Ectodermal cell (in vitro differentiated cells): ENCODE results near the gene TSGA10IP.

ENCODE experiments used
- H3K27ac ChIP-seq: 2 replicates; pipeline ENCODE4 v1.7.0; 2013; ENCODE audit warnings: mild to moderate bottlenecking, low read depth, low read length; ENCODE audit not compliant: insufficient read depth, poor library complexity, severe bottlenecking
- H3K27me3 ChIP-seq: 2 replicates; pipeline ENCODE4 v1.7.0; 2013; ENCODE audit warnings: mild to moderate bottlenecking, low read length; ENCODE audit not compliant: insufficient read depth, control insufficient read depth, poor library complexity, severe bottlenecking
- H3K36me3 ChIP-seq: one replicate; pipeline ENCODE4 v1.7.0; 2013; ENCODE audit warnings: low read length; ENCODE audit not compliant: control insufficient read depth, insufficient read depth
- H3K4me1 ChIP-seq: one replicate; pipeline ENCODE4 v1.7.0; 2013; ENCODE audit warnings: low read length; ENCODE audit not compliant: control insufficient read depth, insufficient read depth
- H3K4me3 ChIP-seq: 2 replicates; pipeline ENCODE4 v1.7.0; 2013; ENCODE audit warnings: low read depth, low read length, control low read depth; ENCODE audit not compliant: insufficient read depth
- H3K9me3 ChIP-seq: 2 replicates; pipeline ENCODE4 v1.7.0; 2013; ENCODE audit warnings: mild to moderate bottlenecking, low read length, moderate library complexity; ENCODE audit not compliant: control insufficient read depth
- WGBS, 2 experiments: methylation state at CpG; one replicate each; pipeline ENCODE4 v1.1.7; 2013; ENCODE audit warnings: missing lambda C conversion rate in 2 of 2; 5-methylcytosine and 5-hydroxymethylcytosine counted together

Gene TSGA10IP

DNA sequence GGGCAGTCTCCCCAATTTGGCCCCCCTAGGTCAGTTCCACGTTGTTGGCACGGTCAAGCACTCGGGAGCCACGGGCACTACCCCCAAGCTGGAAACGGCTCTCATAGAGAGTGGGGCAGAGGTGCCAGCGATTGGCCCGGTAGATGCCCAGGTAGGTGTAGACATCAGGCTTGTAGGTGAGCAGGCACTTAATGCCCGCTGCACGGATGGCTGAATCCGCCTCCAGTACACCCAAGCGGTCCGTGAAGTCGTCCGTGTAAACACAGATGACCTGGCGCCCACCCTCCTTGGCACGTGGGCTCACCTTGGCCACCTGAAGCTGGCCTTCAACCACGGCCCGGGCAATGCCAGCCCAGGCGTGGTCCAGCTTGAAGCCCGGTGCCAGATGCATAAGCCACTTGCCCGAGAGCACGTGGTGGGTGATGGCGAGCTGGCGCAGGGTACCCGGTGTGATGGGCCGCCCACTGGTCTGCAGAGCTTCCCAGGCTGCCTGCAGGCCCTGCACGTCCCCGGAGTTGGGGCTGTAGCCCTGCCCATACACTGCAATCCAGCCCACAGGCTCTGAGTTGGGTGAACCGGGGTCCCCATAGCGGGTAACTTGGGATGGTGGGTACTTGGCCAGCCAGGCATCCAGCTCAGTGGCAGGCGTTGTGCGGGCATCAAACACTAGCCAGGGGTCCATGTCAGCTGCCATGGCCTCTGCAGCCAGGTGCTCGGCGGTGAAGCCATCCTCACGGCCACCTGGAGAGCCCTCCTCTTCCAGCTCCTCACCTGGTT, 27.7 kb upstream of the TSGA10IP start:
- H3K27ac ChIP-seq = no peak overlapping the region
- peaks cover 3% of the 10 kb centered on the region for H3K36me3 ChIP-seq
- H3K4me3 ChIP-seq = peak overlapping the region; percentile 92
- H3K27me3 ChIP-seq = no peaks in the 10 kb centered on the region
- H3K9me3 ChIP-seq = no peaks in the 10 kb centered on the region
- 92 to 94% methylated on average over 35 of the region's 35 CpGs for WGBS, 2 experiments
- H3K4me1 ChIP-seq = no peaks in the 10 kb centered on the region

DNA sequence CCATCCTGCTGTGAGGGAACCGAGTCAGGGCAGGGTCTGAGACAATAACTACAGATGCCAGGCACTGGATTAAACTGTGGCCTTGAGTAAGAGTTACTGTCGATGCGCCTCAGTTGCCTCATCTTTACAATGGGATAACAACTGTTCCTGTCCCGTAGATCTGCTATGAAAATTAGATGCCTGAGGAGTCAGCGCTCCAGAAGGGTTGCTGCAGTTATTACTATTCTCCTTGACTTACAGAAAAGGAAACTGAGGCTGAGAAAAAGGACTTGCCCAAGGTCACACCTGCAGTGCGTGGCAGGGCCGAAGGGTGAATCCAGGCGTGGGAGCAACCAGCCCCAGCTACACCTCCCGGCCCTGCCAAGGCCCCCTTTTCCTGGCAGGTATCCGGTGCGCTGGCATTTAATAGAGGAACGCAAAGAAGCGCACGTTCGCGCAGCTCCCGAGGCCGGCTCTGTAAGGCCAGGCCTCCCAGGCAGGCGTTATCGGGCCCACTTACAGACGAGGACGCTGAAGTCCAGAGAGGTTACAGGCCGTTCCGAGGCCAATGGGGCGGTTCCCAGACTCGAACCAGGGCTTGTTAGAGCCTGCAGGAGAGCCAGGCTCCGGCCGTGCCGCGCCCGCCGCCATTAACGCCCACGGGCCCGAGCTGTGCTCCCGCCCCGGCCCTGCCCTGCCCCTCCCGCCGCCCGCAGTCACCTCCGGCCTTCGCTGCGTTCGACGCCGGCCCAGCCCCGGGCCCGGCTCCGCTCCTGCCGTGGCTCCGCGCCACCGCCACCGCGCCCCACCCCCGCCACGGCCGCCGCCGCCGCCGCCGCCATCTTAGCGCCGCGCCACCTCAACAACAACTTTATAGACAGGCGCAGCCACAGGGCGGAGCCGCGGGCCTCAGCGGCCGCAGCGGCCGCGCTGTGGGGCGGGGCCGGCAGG, 26.8 kb upstream of the TSGA10IP start, which contains the start of gene C11orf68:
C11orf68 (minus strand) TSS at position 852 of the 930 bp plus-strand sequence; CDS start at position 821, 31 bp downstream.
- 6 to 7% methylated on average over 77 of the region's 77 CpGs for WGBS, 2 experiments
- no peaks in the 10 kb centered on the region for H3K4me1 ChIP-seq
- H3K27me3 ChIP-seq = no peaks in the 10 kb centered on the region
- no peak within 1 kb of the TSS for H3K27ac ChIP-seq
- peak within 1 kb of the TSS; percentile 92 for H3K4me3 ChIP-seq
- H3K9me3 ChIP-seq = no peaks in the 10 kb centered on the region
- peaks cover 5% of the 10 kb centered on the region for H3K36me3 ChIP-seq

DNA sequence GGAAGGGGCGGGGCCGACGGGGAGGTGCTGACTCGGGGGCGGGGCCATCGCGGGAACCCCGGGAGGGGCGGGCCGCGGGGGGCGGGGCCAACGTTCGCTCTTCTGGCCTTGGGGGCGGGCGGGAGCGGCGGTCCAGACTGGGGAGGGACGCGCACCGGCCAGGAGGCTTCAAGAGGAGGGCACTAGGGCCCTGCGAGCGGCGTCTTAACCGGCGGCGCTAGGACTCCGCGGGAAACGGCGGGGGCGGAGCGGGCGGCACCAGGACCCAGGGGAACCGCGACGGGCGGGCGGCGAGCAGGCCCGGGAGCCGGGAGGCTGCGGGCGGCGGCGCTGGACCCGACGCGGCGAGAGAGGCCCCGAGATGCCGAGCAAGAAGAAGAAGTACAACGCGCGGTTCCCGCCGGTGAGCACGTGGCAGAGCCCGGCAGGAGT, 26.1 kb upstream of the TSGA10IP start, which contains the start of gene DRAP1:
DRAP1 (plus strand) TSS at position 286 of the 432 bp plus-strand sequence; CDS start at position 362, 76 bp downstream.
- Histone ChIP-seq H3K4me3 (peak within 1 kb of the TSS; percentile 92), H3K27me3 (no peaks in the 10 kb centered on the region), H3K4me1 (no peaks in the 10 kb centered on the region), H3K9me3 (no peaks in the 10 kb centered on the region), H3K36me3 (peaks cover 5% of the 10 kb centered on the region), H3K27ac (no peak within 1 kb of the TSS)
- WGBS, 2 experiments = 0% methylated on average over 59 of the region's 59 CpGs

DNA sequence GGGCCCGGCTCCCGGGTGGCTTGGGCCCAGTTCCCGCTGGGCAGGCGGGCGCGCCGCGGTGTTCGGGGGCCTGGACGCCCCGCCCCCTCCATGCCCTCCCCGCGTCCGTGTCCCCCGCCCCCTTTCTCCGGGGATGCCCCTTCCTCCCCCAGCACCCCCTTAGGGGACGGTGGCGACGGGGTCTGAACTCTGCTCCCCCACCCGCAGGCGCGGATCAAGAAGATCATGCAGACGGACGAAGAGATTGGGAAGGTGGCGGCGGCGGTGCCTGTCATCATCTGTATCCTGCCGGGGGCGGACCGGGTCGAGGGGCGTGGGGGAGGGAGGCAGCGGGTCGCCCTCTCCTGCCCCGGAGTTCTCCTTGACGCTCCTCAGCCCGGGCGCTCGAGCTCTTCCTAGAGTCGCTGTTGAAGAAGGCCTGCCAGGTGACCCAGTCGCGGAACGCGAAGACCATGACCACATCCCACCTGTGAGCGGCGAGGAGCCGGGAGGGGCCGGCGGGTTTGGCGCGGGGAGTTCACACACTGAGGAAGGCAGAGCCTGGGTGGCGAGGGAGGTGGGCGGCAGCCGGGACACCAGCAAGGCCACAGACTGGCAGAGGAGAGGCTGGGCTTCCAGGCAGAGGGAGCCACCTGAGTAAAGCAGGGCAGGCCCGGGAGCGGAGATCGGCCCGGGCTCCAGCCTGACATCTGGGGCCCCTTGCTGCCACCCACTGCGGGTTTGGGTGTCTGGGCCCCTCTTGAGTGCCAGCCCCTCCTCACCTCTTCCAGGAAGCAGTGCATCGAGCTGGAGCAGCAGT, 25.5 kb upstream of the TSGA10IP start:
- Histone ChIP-seq H3K36me3 (peaks cover 5% of the 10 kb centered on the region), H3K27ac (no peak overlapping the region)
- WGBS, 2 experiments = 3 to 4% methylated on average over 56 to 57 of the region's 60 CpGs

DNA sequence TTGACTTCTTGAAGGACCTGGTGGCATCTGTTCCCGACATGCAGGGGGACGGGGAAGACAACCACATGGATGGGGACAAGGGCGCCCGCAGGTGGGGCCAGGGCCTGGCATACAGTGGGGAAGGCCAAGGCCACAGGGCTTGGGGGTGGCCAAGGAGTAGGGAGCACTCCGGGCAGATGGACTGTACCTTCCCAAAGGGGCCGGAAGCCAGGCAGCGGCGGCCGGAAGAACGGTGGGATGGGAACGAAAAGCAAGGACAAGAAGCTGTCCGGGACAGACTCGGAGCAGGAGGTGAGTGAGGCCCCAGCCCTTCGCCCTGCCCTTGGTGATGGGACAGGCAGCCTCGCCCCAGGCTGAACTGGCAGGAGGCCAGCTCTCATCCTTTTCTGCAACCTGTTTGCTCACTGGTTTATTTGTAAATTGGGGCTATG, 24.9 kb upstream of the TSGA10IP start:
- H3K4me3 ChIP-seq = peak overlapping the region; percentile 77
- no peaks in the 10 kb centered on the region for H3K9me3 ChIP-seq
- 87 to 88% methylated on average over 15 of the region's 15 CpGs for WGBS, 2 experiments
- no peaks in the 10 kb centered on the region for H3K4me1 ChIP-seq
- no peaks in the 10 kb centered on the region for H3K27me3 ChIP-seq
- H3K36me3 ChIP-seq = peaks cover 5% of the 10 kb centered on the region
- H3K27ac ChIP-seq = no peak overlapping the region

More for the DNA sequence above, 25.5 kb upstream of the TSGA10IP start:
- H3K4me1 ChIP-seq = no peaks in the 10 kb centered on the region
- no peaks in the 10 kb centered on the region for H3K9me3 ChIP-seq
- no peaks in the 10 kb centered on the region for H3K27me3 ChIP-seq
- peak overlapping the region; percentile 77 for H3K4me3 ChIP-seq

DNA sequence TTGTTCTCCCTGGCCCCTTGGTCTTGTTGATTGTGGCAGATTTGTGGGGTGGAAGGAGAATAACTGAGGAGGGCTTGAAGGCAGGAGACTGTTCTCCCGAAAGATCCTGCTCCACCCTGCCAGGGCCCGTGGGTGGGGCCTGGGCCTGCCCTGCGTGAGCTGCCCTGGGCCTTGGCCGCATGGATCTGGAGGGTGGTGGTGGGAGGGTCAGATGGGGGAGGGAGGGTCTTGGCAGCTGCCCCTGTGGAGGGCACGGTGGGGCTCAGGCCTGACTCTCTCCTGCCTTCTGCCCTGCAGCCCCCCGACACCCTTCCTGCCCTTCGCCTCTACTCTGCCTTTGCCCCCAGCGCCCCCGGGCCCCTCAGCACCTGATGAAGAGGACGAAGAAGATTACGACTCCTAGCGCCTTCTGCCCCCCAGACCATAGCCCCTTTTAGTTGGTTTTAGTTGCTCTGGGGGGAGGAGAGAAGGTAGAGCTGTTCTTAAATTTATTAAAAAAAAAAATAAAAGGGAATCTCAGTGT, 24.2 kb upstream of the TSGA10IP start:
- Histone ChIP-seq H3K4me3 (no peak overlapping the region), H3K4me1 (no peaks in the 10 kb centered on the region), H3K9me3 (no peaks in the 10 kb centered on the region), H3K36me3 (peaks cover 5% of the 10 kb centered on the region), H3K27me3 (no peaks in the 10 kb centered on the region), H3K27ac (no peak overlapping the region)
- WGBS, 2 experiments = 93 to 94% methylated on average over 12 of the region's 12 CpGs

DNA sequence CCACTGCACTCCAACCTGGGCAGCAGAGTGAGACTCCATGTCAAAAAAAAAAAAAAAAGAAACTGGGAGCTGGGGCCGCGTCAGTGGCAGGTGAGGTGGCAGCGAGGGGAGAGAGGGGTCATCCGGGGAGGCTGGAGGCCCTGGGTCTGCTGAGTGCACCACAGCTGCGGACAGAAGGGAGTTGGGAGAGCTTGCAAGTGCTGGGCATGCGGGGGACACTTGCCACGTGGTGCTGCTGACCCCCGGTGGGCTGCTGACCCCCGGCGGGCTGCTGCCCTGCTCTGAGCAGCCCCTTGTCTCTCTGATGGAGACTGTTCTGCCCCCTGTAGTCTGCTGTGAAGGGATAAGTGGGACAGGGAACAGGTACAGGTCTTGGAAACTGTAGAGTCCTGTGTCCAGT, 23.4 kb upstream of the TSGA10IP start:
- H3K27me3 ChIP-seq = no peaks in the 10 kb centered on the region
- no peaks in the 10 kb centered on the region for H3K9me3 ChIP-seq
- peaks cover 5% of the 10 kb centered on the region for H3K36me3 ChIP-seq
- H3K4me3 ChIP-seq = no peak overlapping the region
- no peak overlapping the region for H3K27ac ChIP-seq
- 90 to 95% methylated on average over 10 of the region's 10 CpGs for WGBS, 2 experiments
- no peaks in the 10 kb centered on the region for H3K4me1 ChIP-seq

DNA sequence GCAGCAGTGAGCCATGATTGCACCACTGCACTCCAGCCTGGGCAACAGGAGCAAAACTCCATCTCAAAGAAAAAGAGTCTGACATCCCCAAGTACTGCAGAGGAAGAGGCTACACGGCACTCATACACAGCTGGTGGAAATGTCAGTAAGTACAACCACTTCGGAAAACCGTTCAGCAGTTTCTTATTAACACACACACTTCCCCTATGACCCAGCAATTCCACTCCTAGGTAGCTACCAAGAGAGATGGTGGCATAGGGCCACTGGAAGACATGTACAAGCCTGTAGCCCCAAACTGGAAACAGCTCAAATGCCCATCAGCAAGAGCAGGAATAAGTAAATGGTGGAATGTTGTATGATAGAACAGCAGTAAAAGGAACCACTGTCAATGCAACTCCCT, 22.7 kb upstream of the TSGA10IP start:
- WGBS, 2 experiments = 96% methylated on average over 3 of the region's 3 CpGs
- H3K9me3 ChIP-seq = no peaks in the 10 kb centered on the region

DNA sequence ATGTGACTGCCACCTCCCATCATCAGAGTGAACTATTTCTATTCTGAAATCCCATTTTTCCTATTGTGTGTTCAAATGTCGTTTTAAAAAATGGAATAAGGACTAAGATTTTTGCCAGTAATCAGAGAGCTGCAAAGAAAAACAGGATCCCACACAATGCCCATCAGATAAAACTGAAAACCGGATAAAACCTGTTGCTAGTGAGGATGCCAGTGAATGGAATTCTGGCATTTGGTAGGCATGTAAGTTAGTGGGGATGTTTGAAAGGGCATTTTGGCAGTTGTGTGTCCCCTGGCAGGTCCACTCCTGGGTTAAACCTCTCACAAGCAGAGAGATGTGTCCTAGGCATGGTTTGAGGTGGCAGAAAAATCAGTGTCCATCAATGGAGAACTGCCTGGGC, 19.9 kb upstream of the TSGA10IP start:
- no peaks in the 10 kb centered on the region for H3K27me3 ChIP-seq
- no peak overlapping the region for H3K27ac ChIP-seq
- H3K4me3 ChIP-seq = no peak overlapping the region
- H3K4me1 ChIP-seq = no peaks in the 10 kb centered on the region
- no peaks in the 10 kb centered on the region for H3K9me3 ChIP-seq
- H3K36me3 ChIP-seq = peaks cover 5% of the 10 kb centered on the region
- WGBS, 2 experiments = 90 to 92% methylated on average over 2 of the region's 2 CpGs

More for the DNA sequence above, 22.7 kb upstream of the TSGA10IP start:
- Histone ChIP-seq H3K4me3 (no peak overlapping the region), H3K4me1 (no peaks in the 10 kb centered on the region), H3K27ac (no peak overlapping the region), H3K36me3 (peaks cover 5% of the 10 kb centered on the region), H3K27me3 (no peaks in the 10 kb centered on the region)
